Parathyroid adenoma (tissue), 2 donors: ENCODE results near the gene OLR1.
"Not testable (repeated sequence)": the region's sequence is repeated elsewhere in the genome, so short reads cannot be mapped to it uniquely, and the experiment has no call there.

Experiments used
- H2AFZ ChIP-seq: fragments of 300-600 bp; sonication (generic); one replicate; pipeline ENCODE4 v1.7.0; 2017; ENCODE audit warnings: antibody characterized with exemption, mild to moderate bottlenecking
- H3K27ac ChIP-seq: fragments of 300-600 bp; sonication (generic); one replicate; pipeline ENCODE4 v1.7.0; 2017
- H3K27me3 ChIP-seq: fragments of 300-600 bp; sonication (generic); one replicate; pipeline ENCODE4 v1.7.0; 2017; ENCODE audit warnings: low read length; ENCODE audit not compliant: control insufficient read depth, insufficient read depth
- H3K36me3 ChIP-seq: fragments of 300-600 bp; sonication (generic); one replicate; pipeline ENCODE4 v1.7.0; 2017; ENCODE audit warnings: low read length; ENCODE audit not compliant: control insufficient read depth, insufficient read depth
- H3K4me1 ChIP-seq: fragments of 300-600 bp; sonication (generic); one replicate; pipeline ENCODE4 v1.7.0; 2017; ENCODE audit warnings: control low read depth
- H3K4me2 ChIP-seq: fragments of 300-600 bp; sonication (generic); one replicate; pipeline ENCODE4 v1.7.0; 2017; ENCODE audit warnings: low read length
- H3K4me3 ChIP-seq: fragments of 300-600 bp; sonication (generic); one replicate; pipeline ENCODE4 v1.7.0; 2017; ENCODE audit warnings: low read depth, low read length
- H3K79me2 ChIP-seq: fragments of 300-600 bp; sonication (generic); one replicate; pipeline ENCODE4 v1.7.0; 2017; ENCODE audit warnings: control low read depth
- H3K9ac ChIP-seq: fragments of 300-600 bp; sonication (generic); one replicate; pipeline ENCODE4 v1.7.0; 2017; ENCODE audit warnings: mild to moderate bottlenecking
- H3K9me3 ChIP-seq: fragments of 300-600 bp; sonication (generic); one replicate; pipeline ENCODE4 v1.7.0; 2017; ENCODE audit warnings: low read length; ENCODE audit not compliant: control insufficient read depth
- TF ChIP-seq, protein P1 (sequence below): fragments of 300-600 bp; sonication (generic); IDR thresholded peaks from one replicate; pipeline ENCODE4 v1.7.0; 2017; ENCODE audit warnings: antibody characterized with exemption, mild to moderate bottlenecking
- donor health status: primary hyperparathyroidism.

The OLR1 gene

DNA sequence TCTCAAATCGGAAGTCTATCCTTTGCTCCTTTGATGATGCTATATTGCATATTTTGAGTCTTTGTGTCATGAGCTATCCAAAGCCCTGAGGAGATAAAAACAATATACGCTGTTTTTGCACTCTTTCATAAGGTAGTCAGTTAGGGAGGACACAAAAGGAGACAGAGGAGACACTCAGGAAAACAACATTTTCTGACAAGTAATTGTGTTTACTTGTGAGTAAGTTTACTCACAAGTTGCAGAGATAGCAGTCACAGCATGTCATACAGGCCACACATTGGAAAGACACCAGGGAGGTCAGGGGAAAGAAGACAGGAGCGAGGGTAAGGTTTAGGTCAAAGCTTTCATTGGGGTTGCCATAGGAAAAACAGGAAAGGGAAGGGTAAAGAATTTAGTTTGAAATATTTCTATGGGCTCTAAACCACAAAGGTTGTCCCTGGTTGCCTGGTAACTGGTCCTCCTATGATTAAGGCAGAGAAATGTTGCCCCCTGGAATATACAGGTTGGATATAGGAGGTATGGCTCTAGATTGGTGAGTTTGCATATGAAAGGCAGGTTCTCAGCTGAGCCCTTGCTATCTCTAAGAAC lies 33.4 kb upstream of the OLR1 start:
- no peak overlapping the region for H3K4me3 ChIP-seq
- no peaks in the 10 kb centered on the region for H3K79me2 ChIP-seq
- no peak overlapping the region for H2AFZ ChIP-seq
- no peaks in the 10 kb centered on the region for H3K4me1 ChIP-seq
- no peaks in the 10 kb centered on the region for H3K27me3 ChIP-seq
- H3K36me3 ChIP-seq = no peaks in the 10 kb centered on the region
- no peak overlapping the region for H3K4me2 ChIP-seq
- TF ChIP-seq, protein P1, sequence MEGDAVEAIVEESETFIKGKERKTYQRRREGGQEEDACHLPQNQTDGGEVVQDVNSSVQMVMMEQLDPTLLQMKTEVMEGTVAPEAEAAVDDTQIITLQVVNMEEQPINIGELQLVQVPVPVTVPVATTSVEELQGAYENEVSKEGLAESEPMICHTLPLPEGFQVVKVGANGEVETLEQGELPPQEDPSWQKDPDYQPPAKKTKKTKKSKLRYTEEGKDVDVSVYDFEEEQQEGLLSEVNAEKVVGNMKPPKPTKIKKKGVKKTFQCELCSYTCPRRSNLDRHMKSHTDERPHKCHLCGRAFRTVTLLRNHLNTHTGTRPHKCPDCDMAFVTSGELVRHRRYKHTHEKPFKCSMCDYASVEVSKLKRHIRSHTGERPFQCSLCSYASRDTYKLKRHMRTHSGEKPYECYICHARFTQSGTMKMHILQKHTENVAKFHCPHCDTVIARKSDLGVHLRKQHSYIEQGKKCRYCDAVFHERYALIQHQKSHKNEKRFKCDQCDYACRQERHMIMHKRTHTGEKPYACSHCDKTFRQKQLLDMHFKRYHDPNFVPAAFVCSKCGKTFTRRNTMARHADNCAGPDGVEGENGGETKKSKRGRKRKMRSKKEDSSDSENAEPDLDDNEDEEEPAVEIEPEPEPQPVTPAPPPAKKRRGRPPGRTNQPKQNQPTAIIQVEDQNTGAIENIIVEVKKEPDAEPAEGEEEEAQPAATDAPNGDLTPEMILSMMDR = no peak
- no peaks in the 10 kb centered on the region for H3K9me3 ChIP-seq
- H3K27ac ChIP-seq = no peak overlapping the region
- H3K9ac ChIP-seq = no peak overlapping the region

DNA sequence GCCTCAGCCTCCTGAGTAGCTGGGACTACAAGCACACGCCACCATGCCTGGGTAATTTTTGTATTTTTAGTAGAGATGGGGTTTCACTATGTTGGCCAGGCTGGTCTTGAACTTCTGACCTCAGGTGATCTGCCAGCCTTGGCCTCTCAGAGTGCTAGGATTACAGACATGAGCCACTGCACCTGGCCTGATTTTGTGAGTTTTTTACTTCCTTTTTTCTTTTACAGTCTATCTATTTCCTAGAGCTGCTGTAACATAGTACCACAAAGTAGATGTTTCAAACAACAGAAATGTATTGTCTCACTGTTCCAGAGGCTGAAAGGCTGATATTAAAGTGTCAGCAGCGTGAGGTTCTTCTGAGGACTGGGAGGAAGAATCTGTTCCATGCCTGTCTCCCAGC lies 32.6 kb upstream of the OLR1 start:
- not testable (repeated sequence) for H3K27ac ChIP-seq, H3K4me2 ChIP-seq, H3K9ac ChIP-seq, H3K4me1 ChIP-seq, H2AFZ ChIP-seq, H3K36me3 ChIP-seq, H3K79me2 ChIP-seq, H3K9me3 ChIP-seq, H3K27me3 ChIP-seq, H3K4me3 ChIP-seq

DNA sequence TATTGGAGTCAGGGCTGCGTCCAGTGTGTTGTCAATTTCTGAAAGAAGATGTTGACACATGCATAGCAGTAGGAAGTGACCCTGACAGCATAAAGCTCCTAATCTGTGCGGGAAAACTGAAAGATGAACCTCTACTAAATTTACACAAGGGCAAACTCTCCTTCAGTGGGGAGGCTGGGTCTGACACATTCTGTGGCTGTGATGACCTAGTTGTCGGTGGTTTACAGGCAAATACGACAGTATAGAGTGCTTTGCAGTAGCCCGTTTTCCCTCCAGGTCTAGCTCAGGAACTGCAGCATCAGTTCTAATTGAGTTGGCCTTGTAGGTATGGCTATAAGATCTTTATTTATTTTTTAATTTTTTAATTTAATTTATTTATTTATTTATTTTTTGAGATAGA lies 25.9 kb upstream of the OLR1 start:
- TF ChIP-seq, protein P1 = no peak
- Histone ChIP-seq H3K27me3 (no peaks in the 10 kb centered on the region), H3K4me3 (no peak overlapping the region), H3K4me1 (no peaks in the 10 kb centered on the region), H2AFZ (no peak overlapping the region), H3K36me3 (no peaks in the 10 kb centered on the region), H3K9me3 (no peaks in the 10 kb centered on the region), H3K79me2 (no peaks in the 10 kb centered on the region), H3K9ac (no peak overlapping the region), H3K27ac (no peak overlapping the region), H3K4me2 (no peak overlapping the region)

- H3K9me3 ChIP-seq = no peaks in the 10 kb centered on the region
- no peak overlapping the region for H2AFZ ChIP-seq
- H3K4me2 ChIP-seq = no peak overlapping the region
- H3K9ac ChIP-seq = no peak overlapping the region
- no peaks in the 10 kb centered on the region for H3K36me3 ChIP-seq
- TF ChIP-seq, protein P1 = no peak
- H3K27ac ChIP-seq = no peak overlapping the region
- H3K79me2 ChIP-seq = no peaks in the 10 kb centered on the region
- H3K4me1 ChIP-seq = no peaks in the 10 kb centered on the region
- no peak overlapping the region for H3K4me3 ChIP-seq
- H3K27me3 ChIP-seq = no peaks in the 10 kb centered on the region
These were observed 24.3 kb upstream of the OLR1 start for GRCh38 chr12:10196210-10196609.

GRCh38 chr12:10194160-10194670 lies 22.3 kb upstream of the OLR1 start:
- Histone ChIP-seq H3K9me3 (no peaks in the 10 kb centered on the region), H3K27me3 (no peaks in the 10 kb centered on the region), H3K4me1 (no peaks in the 10 kb centered on the region), H3K27ac (no peak overlapping the region), H3K9ac (no peak overlapping the region), H2AFZ (no peak overlapping the region), H3K79me2 (no peaks in the 10 kb centered on the region), H3K4me2 (no peak overlapping the region), H3K36me3 (no peaks in the 10 kb centered on the region), H3K4me3 (no peak overlapping the region)
- TF ChIP-seq, protein P1 = no peak
